SK-N-DZ (cell line): ENCODE results near the gene NPY5R. TPM values are rescaled to one million over a fixed set of nuclear protein-coding genes. Genes with fewer than 3 reads are reported as not detected.
A peak's percentile ranks its signal among the peaks of the same experiment; 100 is the strongest.

Source experiments
- DNase-seq: peaks from one replicate; pipeline ENCODE4 v3.0.0-alpha.2; 2015; ENCODE audit warnings: low spot score
- polyA plus RNA-seq, 2 experiments: library from polyadenylated mRNA; depleted of rRNA; stranded (reverse); fragments of >200 nt; gene quantifications; 2 replicates each; pipeline ENCODE4 v1.2.3, GENCODE V29; 2014

NPY5R gene
- polyA plus RNA-seq (2014; cell fraction: cytosol; rRNA removed): not detected in 2 replicates
- not detected in 2 replicates for polyA plus RNA-seq (2014; cell fraction: nucleus; rRNA removed)

DNA sequence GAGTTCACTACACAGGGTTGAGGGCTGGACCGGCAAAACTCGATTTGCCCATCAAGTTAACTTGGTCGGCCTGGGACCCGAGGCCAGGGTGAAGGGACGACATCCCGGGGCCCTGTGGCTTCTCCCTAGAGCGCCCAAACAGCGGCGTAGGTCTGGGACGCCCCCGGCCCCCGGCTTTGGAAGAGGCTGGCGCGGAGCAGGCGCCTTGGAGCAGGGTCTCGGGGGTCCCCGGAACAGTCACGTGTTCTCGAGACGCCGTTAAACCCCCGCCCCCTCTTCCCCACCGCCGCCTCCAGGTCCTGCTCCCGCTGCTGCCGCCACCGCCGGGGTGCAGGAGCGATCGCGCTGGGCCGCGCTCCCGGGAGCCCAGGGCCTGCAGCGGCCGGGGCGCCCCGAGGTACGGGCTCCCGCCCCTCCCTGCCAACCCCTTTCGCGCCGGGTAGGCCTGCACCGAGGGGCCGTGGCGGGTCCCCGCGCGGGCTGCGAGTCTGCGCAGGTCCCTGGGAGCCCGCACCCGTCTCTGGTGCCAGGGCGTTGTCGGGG, at the start of gene NPY5R:
NPY5R (plus strand) TSS at position 289 of the 543 bp plus-strand sequence. CDS start 6,382 bp downstream, outside the sequence.
- no peak for DNase-seq

DNA sequence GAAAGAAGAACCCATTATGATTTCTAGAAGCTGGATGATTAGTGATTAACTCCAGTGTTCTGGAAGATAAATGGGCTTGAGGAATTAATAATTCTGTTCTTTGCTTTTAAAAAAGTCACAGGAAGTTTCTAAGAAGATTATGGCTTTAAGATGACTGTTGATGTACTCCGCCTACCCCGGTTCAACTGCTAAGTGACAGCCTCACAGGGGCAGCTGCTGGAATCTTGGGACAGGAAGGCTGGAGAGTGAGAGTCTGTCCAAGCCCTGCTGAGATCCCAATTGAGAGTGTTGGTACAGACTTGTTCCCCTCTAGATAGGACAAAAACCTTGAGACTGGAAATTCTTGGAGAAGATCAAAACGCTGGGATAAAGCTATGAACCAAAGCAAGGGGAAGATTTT, 48.6 kb upstream of the NPY5R start:
- DNase-seq: no peak

DNA sequence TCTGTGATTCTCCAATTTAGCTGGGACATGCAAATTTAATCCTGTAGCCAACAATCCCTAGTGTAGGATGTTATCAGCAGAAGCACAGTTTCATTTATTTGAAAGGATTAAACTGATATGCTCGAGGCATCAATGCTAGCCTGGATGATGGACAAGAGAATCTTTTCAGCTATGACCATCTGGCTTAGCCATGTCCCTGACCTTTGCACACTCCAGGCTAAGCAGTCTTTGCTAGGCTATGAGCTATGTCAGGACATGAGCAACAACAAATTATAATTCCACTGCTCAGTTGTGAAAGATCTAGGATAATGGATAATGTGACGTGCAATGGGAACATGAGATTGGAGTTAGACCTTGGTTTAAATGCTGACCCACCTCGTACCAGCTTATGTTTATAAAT, 43.2 kb upstream of the NPY5R start:
- no peak for DNase-seq

DNA sequence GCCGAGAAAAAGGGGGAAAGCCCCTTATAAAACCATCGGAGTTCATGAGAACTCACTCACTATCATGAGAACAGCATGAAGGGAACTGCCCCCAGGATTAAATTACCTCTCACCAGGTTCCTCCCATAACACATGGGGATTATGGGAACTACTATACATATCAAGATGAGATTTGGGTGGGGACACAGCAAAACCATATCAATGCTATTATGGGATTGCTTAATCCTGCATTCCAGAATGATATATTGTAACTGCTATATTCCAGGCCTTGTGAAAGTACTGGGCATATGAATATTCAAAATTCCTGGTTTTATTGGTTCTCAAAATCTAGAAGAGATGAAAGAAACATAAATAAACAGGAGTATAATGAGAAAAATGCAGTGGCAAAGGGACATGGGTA, 40.6 kb upstream of the NPY5R start:
- DNase-seq: no peak

DNA sequence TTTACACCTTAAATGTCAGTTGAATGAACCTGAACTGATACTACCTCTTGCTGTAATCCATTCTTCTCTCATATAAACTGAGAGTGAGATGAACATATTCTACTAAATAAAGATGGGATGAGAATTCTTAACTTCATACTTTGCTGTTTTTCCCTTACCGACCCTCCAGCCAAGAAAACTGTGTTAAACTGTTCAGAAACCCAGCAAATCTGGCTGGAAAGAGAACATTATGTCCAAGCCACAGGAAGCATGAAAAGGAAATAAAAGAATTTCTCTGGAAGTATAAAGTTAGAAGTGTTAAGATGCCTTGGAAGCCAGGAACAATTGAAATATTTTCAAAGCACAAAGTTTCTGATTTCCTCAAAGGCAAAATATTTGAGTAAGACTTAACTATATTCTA, 34.2 kb upstream of the NPY5R start:
- DNase-seq: no peak

DNA sequence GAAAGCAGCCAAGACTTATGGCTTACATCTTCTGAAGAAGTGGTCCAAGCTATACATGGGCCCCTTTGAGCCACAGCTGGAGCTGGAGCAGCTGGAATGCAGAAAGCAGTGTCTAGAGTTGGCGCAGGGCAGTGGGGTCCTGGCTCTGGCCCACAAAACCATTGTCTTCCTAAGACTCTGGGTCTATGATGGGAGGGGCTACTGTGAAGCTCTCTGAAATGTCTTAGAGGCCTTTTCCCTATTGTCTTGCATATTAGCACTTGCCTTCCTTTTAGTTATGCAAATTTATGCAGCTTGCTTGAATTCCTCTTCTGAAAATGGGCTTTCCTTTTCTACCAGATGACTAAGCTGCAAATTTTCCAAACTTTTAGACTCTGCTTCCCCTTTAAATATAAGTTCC, 26.6 kb upstream of the NPY5R start:
- no peak for DNase-seq

DNA sequence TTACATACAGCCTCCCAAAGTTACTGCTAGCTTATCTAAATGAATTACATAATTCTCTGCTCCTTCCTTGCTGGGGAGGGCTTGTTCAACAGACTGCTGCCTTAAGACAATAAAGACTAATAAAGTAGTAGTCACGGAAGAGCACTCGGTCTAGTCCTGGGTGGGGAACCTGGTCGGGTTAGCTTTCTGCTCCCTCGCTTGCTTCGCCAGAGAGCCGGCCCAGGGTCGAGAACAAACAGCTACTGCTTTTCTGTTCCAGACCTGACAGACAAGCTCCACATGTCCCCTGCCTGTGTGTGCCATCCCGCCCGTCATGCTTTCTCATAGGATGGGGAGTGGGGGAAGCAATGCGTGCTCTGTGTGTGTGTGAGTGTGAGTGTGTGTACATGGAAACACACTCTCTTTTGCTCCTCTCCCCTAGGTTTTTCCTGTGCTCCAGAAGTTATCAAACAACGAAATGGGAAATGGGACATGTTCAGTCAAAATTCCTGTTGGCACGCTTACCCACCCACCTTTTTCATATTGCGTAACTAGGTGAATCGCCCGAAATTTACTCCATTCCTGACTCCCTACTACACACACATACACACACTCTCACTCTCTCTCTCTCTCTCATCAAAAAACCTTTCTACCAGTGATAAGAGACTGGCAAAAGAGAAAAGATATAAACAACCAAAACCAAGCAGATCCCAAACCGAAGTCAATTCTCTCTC, 12.6 kb upstream of the NPY5R start:
- no peak for DNase-seq

DNA sequence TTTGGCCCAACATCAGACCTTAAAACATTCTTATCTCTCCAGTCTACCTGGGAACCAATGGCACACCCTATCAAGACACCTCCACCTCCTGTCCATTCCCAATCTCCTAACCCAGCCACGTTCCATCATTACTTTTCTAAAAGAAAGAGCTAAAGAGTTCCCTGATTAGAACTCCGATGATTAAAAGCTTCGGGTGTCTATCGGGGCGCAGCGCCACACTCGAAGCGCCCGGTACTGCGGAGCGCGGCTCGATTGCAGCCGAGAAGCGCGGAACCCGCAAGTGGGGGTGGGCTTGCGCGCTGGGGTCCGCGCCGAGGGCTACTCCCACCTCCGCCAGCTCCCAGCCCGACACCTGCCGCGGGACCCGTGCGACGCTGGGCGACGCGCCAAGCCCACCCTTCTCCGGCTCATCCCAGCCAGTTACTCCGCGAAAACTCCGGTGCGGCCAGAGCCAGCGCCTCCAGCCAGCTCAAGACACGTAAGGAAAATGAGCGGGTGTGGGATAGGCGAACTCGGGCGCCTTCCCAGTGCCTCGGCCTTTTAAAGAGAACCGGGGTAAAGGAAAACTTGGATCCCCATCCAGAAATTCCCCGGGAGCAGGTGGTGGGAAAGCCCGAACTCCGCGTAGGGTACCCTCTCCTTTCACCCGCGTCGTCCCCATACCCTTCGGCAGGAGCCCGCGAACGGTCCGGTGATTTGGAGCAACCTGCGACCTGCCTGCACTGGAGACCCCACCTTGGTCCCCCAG, 11.9 kb upstream of the NPY5R start:
- no peak for DNase-seq

DNA sequence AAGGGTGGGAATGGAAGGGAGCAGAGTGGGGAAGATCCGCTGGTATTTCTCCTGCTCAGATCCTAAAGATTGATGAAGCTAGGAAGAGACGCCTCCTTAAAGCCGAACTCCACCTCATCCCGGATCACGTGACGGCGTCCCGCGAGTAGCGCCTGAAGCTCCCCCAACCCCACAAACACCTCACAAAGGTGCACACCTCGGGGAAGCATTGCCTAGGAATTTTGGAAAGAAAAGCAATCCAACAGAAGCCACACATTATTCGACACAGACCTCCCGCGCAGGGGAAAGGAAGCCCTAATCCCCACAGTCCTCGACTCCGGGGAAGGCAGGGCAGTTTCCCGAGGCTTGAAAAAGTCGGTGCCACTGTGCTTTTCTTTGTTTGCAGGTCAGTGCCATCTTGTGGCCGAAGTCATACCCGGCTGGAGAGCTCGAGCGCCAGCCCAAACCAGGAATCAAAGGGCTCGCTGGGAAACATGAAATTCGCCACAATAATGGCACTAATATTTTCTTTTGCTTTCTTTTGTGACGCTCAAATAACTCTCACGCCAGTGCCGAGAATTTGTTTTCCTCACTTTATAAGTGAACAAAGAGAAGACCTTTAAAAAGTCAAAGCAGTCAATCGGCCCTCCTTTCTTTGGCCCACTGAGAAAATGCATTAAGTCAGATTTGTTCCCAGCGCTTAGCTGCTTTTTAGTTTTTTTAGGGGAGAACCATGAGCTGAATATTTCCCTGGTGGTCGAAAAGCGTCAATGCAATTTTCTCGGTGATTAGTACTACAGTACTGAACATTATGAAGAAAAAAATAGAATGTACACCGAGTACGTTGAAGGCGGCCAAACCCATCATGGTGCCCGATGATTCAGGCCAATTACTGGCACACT, 10.9 kb upstream of the NPY5R start, which contains the start of gene NPY1R:
NPY1R (minus strand) TSS at position 71 of the 881 bp plus-strand sequence. CDS start 6,042 bp downstream, outside the sequence.
- peak; percentile 63 for DNase-seq

DNA sequence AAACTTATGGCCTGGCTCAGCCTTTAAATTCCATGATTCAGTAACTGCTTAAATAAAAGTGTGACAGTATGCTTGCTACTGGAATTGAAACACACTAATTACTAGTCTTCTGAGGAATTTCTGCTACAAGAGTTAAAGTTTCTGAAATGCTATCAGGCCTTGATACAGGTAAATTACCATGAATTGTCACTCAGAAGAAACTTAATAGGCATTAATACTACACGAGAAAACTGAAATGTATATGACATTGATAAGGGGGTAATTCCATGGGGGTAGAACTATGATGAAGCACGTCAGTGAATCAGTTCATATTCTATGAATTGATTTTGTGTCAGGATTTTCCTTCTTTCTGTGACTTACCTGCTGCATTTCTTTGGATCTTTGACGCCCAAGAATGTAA, 8.3 kb upstream of the NPY5R start:
- DNase-seq: no peak

DNA sequence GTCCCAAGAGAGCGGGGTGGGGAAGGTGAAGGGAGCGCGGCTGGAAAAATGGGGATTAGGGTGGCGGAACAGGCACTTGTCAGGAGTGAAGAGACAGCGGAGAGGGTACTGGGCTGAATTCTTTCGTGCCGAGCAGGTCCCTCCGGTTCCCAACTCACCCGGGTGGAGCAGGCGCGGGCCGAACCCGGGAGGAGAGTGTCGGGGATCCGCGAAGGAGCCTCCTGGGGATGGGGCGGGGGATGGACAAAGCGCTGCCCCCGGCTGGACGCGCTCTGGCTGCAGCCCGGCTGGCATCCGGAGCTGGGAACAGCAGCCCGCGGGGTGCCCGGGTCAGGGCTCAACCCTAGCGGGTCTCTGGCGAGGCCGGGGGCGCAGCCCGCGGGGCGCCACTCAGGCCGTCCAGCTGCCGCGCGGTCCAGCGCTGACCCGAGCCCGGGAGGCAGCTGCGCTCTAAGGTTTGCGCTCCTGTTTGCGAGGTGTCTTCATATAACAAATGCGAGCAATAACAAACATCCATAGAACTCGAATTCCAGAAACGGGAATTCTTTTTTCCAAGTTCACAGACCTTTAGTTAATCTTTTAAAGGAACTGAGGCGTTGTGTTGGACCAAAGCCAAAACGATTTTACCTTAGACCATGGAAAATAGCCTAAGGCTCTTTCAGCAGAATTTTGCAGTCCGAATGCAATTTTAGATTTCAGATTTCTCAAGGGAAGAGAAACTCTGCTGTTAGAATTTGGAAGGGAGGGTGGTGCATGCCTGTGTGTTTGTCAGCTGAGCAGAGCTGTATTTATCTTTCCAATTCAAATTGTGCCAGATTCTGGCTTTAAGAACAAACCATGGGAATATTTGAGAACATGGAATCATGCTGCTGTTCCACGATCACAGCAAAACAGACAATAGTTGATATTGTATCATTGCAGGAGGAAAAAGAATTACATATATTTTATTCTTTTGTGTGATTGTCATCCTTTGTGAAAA, 744 bp downstream of the NPY5R start:
- no peak for DNase-seq

DNA sequence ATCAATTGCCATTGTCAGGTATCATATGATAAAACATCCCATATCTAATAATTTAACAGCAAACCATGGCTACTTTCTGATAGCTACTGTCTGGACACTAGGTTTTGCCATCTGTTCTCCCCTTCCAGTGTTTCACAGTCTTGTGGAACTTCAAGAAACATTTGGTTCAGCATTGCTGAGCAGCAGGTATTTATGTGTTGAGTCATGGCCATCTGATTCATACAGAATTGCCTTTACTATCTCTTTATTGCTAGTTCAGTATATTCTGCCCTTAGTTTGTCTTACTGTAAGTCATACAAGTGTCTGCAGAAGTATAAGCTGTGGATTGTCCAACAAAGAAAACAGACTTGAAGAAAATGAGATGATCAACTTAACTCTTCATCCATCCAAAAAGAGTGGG, 7.0 kb downstream of the NPY5R start:
- no peak for DNase-seq

DNA sequence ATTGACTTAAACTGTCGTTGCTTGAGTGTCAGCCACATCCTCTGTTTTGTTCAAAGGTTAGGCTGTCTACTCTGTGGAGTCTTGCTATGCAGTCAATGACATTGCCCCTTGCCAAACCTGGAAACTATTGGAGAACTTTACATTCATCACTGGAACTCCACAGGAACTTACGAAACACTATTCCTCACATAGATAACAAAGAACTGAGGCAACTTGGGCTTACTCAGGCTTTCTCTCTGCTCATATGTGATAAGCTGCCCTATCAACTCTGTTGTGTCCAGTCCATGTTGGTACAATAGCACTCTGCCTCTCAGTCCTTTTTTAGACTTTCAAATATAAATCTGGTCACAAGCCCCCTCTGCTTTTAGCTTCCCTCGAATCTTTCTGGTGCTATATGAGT, 9.4 kb downstream of the NPY5R start:
- no peak for DNase-seq

DNA sequence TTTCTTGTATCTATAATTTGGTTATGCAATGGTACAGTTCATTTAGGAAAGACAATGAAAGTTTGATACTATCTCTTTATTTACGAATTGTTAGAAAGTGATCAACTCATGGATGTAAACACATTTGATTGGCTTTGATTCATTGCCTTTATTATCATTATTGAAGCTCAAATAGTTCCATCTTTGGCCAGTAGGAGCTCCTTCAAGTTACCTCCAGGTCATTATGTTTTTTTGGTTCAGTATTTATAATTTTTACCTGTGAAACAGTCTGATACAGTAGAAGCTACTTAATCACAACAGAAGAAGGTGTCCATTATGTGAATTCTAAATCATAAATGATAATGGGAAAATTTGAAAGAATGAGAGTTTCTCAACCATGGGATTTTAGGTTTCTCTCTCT, 12.4 kb downstream of the NPY5R start:
- no peak for DNase-seq

DNA sequence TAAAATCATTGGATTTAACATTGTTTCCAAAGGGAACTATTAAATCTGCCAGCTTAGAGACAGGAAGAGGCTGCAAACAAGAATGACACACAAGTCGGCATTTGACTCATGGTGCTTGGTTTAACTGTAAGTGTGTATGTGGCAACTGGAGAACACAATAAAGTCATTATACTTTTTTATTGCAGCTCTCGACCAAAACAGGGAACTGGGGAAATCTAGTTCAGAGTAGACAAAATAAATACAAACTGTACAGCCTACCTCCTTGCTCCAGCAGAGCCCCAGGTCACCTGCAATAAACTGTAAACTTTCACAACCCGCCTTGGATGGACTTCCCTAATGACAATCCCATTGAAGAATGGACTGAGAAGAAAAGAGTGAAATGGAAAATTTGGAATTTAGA, 24.0 kb downstream of the NPY5R start:
- DNase-seq: no peak

DNA sequence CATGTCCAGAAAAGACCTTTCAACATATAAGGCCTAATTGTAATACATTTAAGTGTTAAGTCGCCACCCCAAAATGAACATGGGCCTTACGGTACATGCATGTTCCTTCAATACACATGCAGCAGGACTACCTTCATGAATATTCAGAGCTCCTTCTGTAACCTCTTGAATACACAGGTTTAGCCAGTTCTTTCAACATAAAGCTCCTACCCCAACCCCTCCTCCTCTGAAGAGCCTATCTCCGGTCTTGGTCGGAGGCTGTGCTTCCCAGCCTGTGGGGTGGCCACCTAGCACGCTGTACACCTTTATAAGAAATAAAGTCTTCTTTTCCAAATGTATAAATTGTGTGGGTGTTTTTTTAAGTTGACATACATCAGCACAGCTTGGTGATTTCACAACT, 28.3 kb downstream of the NPY5R start:
- no peak for DNase-seq

DNA sequence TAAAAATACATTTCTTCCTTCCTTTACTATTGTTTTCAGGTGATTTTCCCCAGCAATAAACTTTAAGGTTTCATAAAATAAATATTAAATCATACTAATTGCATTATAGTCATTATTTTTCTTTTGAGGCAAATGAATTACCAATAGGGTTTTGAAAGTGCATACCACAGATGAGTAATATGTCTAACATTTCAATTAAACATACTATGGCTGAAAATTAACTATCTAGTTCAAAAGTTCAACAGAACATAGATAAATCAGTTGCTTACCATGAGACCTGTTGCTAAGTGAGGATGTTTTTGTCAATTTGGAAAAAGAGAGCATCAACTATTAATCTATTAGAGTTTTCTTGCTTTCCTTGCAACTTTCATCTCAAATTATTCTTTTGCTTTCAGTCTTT, 35.0 kb downstream of the NPY5R start:
- no peak for DNase-seq

DNA sequence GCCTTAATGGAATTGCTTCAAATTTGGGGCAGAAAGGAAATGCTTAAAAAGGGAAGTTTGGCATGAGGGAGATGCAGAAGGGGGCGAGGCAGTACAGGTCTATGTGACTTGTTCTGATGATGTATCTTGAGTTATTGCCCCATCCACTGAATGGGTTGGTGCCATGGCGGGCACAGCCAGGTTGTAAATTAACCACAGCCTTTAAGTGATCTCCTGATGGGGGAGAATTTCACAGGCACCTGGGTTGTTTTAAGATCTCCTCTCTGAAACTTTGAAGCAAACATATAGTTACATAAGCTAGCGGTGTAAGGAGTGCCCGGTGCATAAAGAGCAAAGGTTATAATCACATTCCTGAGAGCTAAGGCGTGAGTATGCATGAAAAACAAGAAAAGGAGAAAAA, 37.0 kb downstream of the NPY5R start:
- no peak for DNase-seq

DNA sequence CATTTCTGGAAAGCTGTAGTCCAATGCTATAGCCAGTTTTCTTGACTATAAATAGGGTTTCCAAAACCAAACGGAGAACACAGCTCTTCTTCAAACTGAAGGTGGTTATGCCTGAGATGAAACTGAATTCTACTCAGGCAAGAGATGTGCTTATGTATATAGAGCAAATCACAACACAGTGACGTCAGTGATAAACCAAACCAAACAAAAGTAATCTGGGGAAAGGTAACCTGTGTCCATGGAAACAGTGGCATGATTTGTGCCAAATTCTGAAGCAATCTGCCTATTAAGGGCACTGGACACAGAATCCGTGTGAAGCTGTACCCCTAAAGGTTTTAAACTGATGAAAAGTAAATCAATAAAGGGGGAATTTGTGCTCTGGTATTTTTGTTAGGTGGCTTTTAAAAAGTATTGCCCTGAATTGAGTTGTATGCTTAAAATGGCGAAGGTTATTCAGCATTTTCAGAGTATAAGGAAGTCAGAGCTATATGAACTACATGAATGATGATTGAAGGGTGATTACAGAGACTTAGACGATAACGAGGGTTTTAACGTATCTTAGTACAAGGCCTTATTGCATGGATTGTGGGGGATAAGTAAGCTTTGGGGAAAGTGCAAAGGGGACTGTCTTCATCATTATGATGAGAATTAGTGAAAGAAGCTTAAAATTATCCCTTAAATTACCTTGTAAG, 38.6 kb downstream of the NPY5R start:
- DNase-seq: no peak

DNA sequence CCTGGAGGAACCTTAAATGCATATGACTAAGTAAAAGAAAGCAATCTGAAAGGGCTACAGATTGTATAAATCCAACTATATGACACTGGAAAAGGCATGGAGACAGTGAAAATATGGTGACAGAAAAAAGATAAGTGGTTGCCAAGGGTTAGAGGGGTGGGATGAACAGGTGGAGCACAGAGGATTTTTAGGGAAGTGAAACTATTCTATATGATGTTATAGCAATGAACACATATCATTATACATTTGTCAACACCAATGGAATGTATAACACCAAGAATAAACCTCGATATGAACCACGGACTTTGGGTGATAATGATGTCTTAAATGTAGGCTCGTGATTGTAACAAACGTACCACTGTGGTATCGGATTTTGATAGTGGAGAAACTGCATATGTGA, 40.7 kb downstream of the NPY5R start:
- no peak for DNase-seq
